HG02870 (cell line): ENCODE measurements around the gene ADGRD1.
"Not testable (repeated sequence)": the region's sequence is repeated elsewhere in the genome, so short reads cannot be mapped to it uniquely, and the experiment has no call there.

Source experiments
- ATAC-seq: cut with Tn5 transposase; IDR thresholded peaks from one replicate; pipeline ENCODE4 v1.9.1; 2021; ENCODE audit warnings: mild to moderate bottlenecking, moderate library complexity; ENCODE audit not compliant: unreplicated experiment

The ADGRD1 gene

DNA sequence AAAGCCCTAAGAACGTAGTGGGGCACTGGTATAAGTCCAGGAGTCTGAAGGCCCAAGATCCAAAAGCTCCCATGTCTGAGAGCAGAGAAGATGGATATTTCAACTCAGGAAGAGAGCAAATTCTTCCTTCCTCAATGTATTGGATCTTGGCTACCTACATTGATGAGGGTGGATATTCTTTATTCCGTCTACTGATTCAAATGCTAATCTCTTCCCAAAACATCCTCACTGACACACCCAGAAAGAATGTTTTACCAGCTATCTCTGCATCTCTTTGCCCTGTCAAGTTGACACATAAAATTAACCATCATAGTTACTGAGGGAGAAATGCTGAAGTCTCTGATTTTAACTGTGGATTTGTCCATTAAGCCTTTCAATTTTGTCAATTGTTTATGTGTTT, 16.6 kb upstream of the ADGRD1 start:
- no peak for ATAC-seq

DNA sequence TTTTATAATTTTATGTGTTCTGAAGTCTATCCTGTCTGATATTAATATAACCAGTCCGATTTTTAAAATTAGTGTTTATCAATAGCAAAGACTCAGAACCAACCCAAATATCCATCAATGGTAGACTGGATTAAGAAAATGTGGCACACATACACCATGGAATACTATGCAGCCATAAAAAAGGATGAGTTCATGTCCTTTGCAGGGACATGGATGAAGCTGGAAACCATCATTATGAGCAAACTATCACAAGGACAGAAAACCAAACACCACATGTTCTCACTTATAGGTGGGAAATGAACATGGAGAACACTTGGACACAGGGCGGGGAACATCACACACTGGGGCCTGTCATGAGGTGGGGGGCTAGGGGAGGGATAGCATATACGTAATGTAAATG, 16.2 kb upstream of the ADGRD1 start:
- ATAC-seq: not testable (repeated sequence)

DNA sequence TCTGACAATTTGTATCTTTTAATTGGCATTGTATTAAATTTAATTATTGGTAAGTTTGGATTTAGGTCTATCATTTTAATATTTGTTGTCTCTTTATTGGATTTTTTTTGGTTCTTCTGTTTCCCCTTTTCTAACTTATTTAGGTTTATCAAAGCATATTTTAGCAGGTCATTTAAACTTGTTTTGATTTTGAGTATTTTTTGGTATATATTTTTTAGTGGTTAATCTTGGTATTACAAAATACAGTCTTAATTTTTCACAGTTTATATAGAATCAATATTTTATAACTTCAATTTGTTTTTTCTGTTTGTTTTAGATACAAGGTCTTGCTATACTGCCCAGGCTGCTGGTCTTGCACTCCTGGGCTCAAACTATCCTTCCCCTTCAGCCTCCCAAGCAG, 15.5 kb upstream of the ADGRD1 start:
- ATAC-seq: no peak

DNA sequence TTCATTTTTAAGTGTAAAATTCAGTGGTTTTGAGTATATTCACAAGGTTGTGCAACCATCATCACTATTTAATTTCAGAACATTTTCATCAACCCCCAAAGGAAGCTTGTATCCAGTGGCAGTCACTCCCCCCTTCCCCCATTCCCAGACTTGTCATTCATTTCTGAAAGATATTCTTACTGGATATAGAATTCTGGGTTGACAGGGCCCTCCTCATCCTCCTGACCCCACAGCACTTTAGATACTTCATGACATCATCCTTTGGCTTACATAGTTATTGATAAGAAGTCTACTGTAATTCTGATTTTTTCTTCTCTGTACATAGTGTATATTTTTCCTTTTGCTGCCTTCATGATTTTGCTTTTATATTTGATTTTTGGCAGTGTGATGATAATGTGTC, 8.8 kb upstream of the ADGRD1 start:
- ATAC-seq: no peak

DNA sequence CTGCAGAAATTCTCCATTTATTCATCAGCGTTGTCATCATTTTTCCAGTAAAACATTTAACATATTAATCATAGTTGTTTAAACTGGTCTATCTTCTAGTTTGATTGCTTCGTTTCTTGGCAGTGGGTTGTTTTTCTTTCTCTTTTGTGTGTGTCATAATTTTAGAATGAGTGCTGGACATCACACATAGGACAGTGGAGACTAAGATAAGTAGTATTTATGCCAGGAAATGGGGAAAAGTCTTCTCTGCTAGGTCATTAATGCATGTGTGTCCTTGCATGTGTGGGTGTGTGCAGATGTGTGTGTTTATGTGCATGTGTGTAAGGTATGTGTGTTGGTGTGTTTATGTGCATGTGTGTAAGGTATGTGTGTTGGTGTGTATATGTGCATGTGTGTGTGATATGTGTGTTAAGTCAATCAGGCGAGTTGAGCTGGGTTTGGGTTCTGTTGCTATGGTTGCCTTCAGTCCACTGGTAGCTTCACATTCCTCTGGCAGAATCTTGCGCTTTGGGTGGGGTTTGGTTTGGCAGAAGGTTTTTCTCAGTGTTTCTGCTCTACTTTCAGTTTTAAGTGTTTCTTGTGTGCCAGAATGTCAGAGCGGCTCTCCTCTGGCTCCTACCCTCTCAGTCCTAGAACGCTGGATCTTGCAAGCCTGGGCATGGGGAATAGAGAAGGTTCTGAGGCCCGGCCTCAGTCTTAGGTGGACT, 7.8 kb upstream of the ADGRD1 start:
- ATAC-seq: no peak

DNA sequence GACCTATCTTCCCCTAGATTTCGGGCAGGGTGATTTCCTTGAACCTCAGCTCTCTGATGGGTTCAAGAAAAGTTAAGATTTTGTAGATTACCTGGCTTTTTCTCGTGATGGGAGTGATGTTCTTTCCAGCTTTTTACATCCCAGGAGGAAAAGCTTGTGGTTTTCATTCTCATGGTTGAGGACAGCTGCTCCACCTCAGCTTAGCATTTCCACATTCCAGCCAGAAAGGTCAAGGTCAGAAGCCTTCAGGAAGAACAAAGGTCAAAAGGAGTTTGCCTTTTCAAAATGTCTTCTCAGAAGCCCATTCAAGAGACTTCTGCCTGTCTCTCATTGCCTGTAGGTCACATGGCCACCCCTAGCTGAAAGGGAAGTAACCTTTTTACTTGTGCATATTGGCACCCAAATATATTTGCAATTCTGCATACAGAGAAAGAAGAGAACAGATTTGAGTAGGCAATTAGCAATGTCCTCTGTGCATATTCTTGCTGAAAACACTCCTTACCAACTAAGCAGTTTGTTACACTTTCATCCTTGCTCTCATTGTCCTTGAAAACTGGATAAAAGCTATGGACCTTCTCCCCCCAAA, 6.6 kb upstream of the ADGRD1 start:
- ATAC-seq: no peak

DNA sequence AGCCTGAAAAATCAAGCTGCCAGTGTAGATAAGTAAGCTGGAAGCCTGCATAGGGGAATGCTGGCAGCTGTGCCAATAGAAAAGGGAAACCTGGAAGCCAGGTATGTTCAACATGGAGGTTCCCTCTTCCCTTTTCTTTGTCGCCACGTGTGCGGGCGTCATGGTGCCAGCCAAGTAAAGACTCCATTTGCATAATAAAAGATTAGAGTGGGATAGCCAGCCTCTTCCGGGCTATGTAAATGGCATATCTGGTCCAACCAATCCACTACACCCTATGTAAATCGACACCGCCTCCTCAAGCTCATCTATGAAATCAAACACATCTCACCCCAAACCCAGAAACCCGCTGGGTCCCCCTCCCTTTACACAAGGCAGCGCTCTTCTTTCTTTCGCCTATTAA, 5.6 kb upstream of the ADGRD1 start:
- no peak for ATAC-seq

DNA sequence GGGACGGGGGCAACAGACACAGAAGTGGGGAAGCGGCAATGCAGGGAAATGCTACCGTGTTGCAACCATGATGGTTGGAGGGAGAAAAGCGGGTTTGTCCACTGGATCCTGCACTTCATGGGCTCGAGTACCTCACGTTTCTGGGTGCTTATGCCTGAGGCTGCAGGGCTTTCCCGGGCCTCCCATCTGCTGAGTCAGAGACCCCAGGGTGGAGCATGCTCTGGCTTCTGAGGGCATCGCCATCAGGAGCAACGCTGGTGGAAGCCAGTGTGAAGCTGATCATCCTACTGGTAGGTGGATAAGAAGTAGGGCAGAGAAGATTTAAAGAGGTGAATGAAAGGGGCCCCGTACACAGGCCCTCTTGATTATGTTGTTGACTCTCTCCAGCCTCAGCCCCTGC, 5.0 kb upstream of the ADGRD1 start:
- ATAC-seq: no peak

DNA sequence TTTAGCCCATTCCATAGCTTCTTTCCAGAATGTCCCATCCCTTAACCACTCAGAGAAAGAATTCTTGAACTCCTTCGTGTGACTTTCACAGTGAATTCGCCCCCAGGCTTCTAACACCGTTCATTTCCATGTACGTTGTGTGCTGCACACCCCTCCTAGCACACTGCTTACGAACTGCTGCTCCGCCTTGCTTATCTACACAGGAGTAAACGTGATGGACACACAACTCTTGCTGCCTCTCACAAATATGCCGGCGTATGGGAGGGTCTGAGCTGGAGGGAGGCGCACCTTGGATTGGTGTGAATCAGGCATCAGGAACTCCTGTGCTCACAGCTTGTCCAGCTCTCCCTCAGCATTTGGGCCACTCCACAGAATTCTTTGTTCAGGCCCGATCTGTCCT, 3.9 kb upstream of the ADGRD1 start:
- no peak for ATAC-seq

DNA sequence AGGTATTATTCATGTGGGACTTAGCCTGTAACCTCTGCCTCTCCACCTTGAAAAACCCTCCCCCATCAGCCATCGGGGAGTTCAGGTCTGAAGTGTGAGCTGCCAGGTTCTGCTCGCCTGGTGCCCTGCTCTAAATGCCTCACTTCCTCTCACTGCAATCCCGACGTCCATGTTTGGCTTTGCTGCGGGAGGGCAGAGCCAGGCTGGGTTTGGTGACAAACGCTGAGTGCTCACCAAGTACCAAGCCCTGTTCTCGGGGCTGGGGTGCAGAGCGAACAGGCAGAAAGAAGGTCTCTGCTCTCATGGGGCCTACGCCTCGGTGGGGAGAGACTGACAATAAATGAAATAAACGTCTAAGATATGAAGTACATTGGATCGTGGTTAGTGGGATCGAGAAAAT, 2.1 kb upstream of the ADGRD1 start:
- no peak for ATAC-seq

DNA sequence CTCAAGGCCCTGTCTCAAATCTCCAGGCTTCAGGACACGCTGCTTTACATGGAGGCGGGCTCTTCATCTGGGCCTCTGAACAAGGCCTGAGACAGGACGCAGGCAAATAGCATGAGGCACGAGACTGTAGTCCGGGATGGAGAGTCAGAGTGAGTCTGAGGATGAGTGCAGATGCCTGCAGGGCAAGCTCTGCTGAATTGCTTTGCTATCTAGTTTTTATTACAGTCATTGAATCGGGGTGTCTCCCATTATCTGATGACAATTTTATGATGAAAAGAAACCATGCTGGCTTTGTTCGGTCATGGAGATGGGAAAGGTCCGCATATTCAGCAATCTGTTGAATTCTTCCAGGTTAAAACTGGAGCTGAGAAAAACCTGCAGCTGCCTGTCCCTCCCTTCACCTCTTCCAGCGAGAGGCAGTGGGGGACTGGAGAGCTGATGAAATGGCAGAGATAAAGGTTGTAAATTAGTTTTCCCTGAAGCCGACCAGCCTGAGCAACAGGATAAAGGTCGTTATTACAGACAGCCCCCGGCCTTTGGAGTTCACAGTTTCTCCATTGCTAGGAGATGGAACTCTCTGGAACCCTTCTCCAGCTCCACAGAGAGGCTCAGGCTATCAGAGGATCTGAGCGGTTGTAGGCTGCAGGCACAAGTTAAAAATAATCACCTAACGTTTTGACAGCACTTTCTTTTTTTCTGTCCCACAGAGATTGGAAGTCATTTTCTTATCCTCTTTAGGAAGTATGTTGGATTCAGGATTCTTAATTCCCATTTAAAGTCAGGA, 1.3 kb upstream of the ADGRD1 start:
- no peak for ATAC-seq

DNA sequence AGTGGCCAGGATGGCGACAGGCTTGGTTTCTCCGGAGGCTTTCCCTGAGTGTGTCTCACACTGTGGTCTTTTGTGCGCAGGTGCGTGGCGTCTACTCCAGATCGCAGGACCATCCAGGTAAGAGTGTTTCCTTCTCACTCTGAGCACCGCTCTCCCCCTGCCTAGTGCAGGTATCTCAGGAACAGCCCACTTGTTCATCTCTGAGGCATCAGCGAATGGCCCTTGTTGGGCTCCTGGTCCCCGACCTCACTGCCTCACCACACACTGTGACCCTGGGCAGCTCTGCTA, 781 bp downstream of the ADGRD1 start:
- no peak for ATAC-seq

DNA sequence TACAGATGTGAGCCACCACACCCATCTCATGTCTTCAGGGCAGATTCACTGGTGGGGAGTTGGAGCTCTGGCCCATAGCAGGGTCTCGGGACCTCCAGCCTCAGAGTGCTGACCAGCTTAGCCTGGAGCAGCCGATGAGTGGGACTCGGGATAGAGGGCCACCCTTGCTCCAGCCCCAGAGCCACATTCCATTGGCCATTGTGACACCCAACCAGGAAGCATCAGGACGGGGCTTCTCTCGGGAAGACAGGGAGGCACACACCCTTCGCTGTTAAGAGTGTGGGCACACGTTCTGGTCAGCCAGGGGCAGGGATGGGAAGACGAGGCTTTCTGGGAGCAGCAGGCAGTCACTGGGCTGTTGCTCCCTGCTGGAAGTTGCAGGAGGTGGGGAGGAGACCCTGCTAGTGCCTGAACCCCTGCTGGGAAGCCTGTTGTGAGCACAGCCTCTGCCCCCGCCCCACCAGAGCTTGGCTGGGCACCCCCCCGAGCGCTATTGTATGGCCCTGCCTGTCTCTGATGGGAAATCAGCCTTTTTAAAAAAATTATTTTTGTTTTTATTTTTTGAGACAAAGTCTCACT, 1.6 kb downstream of the ADGRD1 start:
- no peak for ATAC-seq

DNA sequence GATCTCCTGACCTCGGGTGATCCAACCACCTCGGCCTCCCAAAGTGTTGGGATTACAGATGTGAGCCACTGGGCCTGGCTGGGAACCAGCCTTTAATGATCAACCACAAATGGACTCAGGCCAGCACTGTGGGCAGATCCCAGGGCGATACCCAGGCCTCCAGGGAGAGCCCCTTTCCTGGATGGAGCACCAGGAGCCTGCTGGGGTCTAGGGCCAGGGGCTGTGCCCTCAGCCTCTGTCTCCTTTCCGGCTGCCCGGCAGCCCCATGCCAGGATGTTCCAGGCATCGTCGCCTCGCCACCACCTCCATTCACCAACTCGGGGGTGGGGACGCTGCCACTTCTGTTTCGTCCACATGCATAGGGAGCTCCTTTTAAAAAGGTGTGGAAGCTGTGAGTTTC, 2.3 kb downstream of the ADGRD1 start:
- no peak for ATAC-seq

DNA sequence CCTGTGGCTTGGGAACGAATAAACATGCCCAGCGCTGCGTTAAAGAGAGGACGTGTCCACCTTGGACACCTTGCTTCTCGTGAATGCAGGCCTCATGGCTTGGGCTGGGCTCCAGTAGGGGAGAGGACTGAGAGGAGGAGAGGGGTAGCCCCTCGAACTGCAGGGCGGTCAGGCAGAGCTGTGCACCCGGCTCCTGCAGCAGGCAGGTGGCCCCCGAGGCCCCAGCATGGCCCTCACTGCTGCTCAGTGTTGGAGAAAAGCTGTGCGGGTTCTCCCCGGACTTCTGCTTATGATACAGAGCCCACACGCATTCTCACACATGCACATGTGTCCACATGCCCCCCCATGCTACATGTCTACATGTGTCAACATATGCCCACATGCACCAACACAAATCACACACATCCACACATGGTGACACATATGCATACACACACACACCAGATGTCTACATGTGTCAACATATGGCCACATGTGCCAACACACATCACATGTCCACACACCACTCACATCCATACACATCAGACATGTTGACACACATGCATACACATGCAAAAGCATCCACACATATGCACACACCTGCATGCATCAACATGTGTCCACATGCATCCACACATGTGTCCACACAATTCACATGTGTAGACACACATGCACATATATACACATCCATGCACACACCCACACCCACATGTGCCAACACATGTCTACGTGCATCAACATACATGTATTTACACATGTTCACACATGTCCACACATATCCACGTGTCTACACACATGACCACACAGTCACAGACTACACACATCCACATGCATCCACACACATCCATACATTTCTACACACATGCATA, 3.0 kb downstream of the ADGRD1 start:
- no peak for ATAC-seq

DNA sequence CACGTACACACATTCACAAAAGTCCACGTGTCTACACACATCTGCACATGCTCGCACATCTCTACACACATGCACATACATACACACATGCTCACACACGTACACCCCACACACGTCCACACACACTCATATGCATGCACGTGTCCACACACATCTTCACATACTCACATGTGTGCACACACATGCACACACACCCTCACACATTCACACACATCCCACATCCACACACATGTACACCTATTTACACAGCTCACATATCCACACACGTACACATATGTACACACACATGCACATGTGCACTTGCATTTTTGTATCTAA, 3.6 kb downstream of the ADGRD1 start:
- ATAC-seq: no peak

DNA sequence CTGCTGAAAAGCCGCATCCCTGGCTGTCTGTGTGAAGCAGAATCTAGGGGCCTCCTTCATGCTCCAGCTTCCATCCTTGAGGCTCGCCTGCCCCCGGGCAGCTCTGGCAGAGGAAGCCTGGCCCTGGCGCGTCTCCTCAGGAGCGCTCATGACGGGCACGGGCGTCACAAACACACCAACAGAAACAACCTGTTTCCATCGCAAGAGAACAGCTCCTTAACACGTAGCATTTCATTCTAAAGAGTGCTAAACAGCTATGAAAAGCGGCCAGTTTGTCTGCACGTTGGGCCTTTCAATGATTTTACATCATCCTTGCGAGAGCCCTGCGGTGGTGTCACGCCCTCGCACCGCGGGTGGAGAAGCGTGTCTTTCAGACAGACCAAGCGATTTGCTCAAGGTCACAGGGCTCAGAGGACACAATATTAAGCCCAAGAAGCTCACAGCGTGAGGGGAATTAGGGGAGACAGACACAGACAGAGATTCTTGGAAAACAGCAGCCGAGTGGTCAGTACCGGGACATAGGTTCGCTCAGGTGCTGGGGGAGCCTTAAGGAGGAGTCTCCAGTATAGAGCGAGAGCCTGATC, 4.9 kb downstream of the ADGRD1 start:
- ATAC-seq: no peak

DNA sequence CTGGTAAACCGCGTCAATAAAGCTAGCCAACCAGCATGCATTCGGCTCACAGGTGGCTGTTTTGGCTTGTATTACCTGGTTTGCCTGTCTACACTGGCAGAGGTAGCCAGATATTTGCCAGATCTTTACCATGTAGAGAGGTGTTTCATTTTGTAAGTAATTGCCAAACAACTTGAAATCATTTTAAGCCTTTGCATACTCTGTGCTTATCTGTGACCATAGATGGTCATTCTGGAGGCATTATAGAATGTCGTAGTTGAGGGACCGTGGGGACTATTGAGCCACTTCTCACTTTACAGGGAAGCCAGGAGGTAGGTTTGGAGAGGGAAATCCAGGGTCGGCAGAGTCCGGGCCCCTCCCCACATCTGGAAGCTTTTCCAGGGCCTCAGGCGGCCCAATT, 5.9 kb downstream of the ADGRD1 start:
- ATAC-seq: no peak

DNA sequence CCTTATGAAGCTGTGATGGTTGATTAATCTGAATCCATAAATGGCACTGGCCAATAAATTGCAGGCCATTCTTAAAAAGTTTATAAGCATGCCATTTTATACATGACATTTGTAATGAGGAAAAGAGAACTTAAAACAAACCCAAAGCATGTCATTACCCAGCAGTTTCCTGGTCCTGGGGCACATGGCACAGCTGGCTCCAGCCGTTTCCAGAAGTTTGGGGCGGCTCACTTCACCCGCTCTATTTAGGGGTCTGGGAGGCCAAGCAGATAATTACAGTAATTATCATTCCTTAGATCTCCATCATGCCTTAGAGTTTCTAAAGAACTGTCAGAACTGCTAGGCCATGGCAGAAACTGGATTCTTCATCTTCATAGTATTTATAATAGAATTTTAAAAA, 6.4 kb downstream of the ADGRD1 start:
- no peak for ATAC-seq

DNA sequence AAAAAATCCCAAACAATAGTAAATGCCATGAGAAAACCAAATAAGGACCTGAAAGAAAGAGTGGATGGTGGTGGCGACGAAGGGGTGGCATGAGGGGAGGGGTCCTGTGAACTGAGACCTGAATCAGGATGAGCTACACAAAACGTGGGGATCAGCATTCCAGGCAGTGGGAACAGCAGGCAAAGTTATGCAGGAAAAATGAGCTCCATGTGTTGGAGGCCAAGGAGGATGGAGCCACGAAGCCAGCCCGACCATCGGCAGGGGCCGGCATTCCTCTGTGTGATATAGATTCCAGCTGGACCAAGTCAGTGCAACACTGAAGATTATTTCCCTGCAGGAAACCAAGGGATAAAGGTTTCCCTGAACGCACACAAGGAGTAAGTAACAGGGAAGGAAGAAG, 7.1 kb downstream of the ADGRD1 start:
- no peak for ATAC-seq

DNA sequence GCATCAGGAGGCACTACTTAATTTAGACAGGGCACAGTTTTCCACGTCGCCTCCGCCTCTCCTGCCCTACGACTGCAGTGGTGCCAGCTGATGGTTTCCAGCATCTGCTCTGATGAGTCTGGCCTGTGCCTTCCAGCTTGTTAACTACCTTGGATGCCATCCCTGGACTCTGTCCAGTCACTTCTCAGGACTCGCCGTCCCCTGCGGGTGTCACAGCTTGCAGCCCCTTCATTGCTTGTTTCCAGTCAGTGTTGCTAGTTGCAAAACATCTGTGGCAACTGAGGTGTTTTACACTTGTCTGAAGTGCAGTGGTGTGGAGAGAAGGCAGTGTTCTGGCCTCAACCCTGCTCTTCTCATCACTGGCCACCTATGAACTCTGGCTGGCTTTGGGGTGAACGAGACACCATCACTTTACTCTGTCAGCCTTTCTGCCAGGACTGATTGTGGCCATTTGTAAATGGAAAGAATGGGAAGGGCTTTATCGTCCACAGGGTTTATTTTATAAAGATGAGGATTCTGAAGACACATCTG, 8.3 kb downstream of the ADGRD1 start:
- ATAC-seq: no peak
